Cardiac septum (tissue), 1 donor: ENCODE data around the gene NCEH1. TPM values are rescaled to one million over a fixed set of nuclear protein-coding genes. Genes with fewer than 3 reads are reported as not detected.
A peak's percentile ranks its signal among the peaks of the same experiment; 100 is the strongest.
"Not testable (repeated sequence)": the region's sequence is repeated elsewhere in the genome, so short reads cannot be mapped to it uniquely, and the experiment has no call there.

ENCODE experiments used
- DNase-seq: peaks from one replicate; pipeline ENCODE4 v3.0.0-alpha.2; 2020; ENCODE audit warnings: low spot score
- intact Hi-C: fragments of 100-400 bp; cut with DNase I; formaldehyde crosslinking; loops from one replicate; pipeline ENCODE4 v1.14.0; 2022
- total RNA-seq: library from RNA; stranded (reverse); fragmentation: NEBNext Ultra II Directional; extraction: Animal tissue kit (Norgen Biotek cat#: 25700); gene quantifications from one replicate; pipeline ENCODE4 v1.2.1, GENCODE V29; 2021
- donor health status: DM: no; HTN: no; CAD: no.

The NCEH1 gene
- total RNA-seq, 1 donor from 2014 or later: 18.5 TPM

DNA sequence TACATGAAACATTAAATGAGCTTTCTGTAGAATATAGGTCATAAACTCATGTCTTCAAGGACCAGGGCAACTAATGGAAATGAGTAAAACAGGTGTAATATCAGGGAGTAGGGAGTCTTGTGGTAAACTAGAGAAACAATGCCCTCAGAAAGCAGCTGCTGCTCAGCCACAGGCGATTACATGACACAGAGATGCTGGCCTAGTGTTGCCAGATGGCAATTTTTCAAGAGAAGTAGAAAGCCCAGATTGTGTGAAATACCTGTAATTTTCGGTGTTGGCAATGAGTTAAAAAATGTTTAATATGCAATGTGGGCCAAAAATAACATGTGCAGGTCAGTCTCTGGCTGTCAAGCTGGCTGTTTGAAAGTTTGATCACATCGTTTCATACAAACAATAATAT is 23.4 kb downstream of the NCEH1 start:
- intact Hi-C loops: no loop called here
- DNase-seq: no peak

DNA sequence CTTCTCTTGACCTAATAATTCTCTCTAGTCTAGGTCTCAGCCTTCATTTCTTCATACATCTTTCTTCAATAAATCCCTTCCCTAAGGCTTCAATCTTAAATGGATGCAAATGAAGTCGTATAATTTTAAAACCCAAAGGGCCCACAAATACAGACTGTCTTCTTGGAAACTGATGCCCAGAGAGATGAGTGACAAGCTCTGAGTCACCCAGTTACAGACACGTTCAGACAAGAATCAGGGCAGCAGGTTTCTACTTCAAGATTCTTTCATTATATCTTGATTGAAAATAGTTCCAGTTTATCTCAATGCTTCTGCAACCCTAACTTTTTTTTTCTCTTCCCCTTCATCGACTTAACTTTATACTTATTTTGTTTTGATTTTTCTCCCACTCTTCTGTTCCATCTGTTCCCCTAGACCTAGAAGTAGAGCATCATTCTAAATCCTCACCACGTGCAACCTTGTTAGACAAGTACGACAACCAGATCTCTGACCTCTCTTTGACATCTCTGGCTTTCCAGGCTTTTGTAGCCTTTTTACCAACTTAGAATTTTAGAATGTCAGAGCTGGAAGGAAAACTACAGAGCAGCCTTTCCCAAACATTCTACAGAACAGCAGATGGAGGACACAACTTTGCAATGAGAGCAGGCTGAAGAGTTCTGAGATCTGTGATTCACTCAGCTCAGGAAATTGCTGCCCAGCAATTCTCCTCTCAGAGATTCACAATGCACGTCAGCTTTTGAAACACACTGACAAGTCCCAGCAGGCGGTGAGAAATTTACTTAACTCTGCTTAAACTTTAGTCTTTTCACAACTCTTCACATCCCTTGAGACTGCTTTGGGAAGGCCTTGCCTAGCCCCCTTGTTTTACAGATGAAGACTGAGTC is 25.3 kb downstream of the NCEH1 start:
- intact Hi-C loops: no loop called here
- no peak for DNase-seq

DNA sequence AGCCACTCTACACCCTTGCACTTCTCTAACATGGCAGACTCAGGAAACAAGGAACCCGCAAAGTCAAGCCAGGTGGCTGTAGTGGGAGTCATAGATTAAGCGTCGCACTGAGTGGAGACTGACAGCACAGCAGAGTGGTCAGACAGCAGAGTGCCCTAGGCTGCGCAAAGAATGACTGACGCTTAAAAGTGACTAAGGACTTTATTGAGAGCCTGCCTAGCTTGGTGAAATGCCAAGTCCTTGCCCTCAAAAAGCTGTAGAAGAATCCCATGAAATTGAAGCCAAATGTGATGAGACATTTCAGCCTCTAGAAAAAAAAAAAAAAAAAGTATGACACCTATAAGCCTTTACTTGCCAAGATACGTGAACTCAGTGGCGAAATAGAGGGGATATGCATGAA is 30.2 kb downstream of the NCEH1 start:
- intact Hi-C loops: no loop called here
- no peak for DNase-seq

DNA sequence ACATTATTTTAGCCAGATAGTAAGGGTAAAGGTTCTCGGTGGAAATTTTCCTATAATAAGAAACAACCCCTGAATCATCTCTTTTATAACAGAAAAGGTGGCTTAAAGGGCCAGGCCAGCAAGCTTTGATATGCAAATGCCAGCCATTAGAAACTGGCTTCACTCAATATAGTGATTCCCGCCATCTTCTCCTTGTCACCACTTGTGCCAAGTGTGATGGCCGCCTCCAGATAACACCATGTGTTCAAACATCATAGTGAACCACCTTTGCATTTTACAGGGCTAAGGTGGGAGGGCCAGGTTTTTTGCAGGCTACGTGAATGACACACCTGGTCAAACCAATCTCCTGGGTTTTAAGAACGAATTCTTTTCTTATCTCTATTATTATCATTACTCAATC is 31.3 kb downstream of the NCEH1 start:
- no peak for DNase-seq
- intact Hi-C loops: no loop called here

DNA sequence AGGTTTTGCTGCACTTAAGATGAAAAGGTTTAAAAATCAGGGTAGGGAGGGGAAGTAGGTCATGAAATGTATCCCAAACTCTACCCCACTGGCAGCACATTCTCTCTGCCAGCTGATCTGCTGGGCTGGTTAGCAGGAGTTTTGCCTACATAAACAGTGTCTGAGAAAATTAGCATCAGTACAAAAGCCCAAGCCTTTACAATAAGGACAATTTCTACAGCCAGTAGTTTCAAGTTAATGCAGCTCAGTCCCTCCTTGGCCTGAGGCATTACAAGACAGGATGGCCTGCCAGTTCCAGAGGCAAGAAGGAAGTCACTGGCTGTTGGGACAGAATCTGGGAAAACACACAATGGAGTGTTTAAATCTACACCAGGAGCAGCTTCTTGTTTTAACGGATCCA is 32.8 kb downstream of the NCEH1 start:
- intact Hi-C loops: no loop called here
- no peak for DNase-seq

DNA sequence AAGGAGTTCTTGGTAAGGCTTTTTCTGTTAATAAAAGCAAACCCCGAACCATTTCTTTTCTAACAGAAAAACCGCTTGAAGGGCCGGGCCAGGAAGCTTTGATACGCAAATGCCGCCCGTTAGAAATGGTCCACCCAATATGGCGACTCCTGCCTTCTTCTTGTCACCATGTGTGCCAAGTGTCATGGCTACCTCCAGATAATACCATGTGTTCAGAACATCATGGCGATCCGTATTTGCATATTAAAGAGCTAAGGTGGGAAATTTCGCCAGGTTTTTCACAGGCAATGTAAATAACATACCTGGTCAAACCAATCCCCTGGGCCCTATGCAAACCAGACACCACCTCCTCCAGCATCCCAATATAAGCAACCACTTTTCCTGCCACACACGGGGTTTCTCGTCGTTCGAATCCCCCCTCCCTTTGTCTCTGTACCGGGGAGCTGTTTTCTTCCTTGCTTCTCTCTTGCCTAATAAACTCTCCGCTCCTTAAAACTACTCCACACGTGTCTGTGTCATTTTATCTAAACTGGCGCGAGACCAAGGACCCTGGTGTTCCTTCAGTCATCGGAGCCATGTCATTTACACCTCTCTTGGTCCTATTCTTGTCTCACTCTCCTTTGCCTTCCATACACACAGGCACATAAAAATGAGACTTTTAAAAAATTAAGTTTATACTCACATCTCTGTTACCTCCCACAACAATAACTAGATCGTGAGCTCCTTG is 34.5 kb downstream of the NCEH1 start:
- intact Hi-C loops: no loop called here
- no peak for DNase-seq

DNA sequence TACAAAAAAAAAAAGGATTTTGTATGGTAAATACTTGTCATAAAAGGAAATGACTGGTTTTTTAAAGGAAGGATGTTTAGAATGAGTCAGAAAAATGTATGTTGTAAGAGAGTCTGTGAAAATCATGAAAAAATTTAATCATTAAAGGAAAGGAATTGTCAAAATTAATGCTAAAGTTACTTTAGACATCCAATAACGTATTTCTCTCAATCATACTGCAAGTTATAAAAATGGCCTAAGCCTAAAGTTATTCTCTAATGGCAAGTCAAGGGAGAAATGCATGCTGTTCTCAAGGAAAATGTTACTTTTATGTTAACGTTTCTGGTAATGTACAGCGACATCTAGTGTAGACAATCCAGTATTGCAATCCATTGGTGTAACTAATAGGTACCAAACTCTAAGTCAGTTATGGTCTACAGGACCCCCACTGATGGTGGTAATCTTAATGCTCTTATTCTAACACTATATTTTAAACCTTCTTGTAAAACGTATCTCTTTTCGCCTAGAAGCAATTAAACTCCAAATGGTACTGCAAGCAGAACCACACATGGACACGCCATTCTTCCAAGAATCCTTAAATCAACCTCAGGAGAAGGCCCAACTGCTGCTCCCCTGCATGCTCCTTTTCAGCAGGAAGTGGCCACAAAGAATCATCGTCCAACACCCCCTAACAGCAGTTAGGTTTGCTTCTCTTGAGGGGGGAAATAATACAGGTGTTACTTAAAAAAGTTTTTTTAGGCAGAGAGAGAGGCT is 35.2 kb downstream of the NCEH1 start:
- DNase-seq: no peak
- intact Hi-C loops: no loop called here

DNA sequence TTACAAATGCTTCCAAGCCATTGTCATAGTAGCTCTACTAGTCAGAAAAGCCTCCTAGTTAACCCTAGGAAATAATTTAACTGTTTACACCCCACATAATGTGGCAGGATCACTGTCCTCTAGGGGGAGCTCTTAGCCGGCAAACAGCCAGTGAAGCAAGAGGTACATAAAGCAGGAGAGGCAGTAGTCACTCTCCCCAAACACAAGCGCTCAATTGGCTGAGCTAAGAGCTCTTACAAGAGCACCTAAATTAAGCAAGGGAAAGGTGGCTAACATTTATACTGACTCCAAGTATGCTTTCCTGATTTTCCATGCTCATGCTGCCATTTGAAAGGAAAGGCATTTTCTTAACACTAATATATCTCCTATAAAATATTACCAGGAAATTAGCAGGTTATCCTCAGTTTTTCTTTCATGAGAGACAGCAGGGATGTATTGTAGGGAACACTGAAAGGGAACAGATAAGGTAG is 37.6 kb downstream of the NCEH1 start:
- intact Hi-C loops: loop anchor here (2.0 kb wide), 1 partner anchor 38 kb away; the partner anchor contains the start of gene NCEH1
- DNase-seq: no peak

DNA sequence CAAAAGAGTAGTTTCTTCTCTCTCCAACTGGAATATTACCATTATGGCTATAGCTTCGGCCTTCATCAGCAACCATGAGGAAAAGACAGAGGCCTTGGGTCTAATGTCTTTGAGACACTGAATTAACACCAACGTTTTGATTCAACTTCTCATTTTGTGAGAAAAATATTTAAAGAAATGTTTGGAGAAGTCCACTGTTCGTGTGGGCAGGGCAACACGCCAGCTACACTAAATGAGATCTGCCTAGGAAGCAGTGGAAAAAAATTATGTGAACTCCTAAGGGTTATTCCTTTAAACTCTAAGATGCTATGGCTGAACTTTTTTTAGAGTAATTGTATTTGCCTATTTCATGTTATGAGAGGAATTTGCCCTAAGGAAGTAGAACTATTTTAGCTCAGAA is 41.8 kb downstream of the NCEH1 start:
- no peak for DNase-seq
- intact Hi-C loops: loop anchor here (10.0 kb wide), 1 partner anchor 304 kb away; no protein-coding TSS in a partner anchor

DNA sequence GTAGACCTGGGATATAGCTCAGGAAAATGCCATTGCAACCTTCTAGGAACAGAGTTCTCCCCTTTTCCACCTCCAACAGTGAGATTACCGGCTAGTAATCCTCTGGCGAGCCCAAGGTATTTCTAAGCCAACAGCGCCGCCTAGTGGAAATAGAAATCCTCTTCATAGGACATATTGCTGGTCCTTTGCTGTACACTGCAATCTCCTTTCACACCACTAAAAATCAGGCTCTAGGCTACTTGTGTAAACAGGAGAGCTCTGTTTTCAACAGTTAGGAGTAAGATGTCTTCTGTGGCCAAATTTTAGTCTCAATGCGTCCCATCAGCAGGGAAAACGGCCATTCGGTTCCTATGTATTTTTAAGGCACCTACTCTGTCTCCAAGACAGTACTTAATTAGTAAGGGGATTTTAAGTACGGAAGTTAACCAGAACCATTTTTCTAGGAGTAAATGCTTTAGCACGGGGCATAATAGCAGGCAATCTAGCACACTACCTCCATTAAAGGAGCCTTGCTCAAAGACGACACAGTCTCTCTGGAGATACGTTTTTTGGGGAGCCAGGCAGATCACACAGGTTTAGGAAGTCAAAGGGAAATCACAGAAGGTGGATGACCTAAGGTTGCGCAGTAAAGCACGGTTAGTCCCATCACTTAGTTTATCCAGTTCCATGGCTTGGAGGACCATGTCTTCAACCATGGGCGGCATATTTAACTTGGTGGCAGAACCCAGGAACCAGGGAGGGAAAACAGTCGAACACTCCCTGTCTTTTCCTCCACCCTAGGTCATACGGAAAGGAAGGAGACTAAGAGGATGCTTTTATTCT is 43.8 kb downstream of the NCEH1 start:
- intact Hi-C loops: loop anchor here (2.0 to 10.0 kb wide), 2 partner anchors 178 to 302 kb away; no protein-coding TSS in a partner anchor

DNA sequence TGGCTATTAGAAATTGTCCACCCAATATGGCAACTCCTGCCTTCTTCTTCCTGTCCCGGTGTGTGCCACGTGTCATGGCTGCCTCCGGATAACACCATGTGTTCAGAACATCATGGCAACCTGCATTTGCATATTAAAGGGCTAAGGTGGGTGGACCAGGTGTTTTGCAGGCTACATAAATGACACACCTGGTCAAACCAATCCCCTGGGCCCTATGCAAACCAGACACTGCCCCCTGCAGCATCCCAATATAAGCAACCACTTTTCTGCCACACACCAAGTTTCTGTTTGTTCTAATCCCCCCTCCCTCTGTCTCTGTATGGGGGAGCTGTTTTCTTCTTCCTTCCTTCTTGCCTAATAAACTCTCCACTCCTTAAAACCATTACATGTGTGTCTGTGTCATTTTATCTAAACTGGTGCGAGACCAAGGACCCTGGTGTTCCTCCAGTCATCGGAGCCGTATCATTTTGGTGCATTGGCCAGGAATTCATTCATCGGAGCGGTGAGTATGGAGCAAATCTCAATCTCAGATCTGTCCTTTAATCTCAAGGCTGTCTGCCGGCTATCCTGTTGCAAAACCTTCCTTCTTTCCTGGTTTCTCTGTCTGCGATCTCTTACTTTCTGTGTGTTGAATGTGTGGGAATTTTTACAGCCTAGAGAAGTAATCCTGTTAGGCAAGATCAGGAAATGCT is 44.5 kb downstream of the NCEH1 start:
- DNase-seq: no peak
- intact Hi-C loops: loop anchor here (2.0 to 10.0 kb wide), 2 partner anchors 178 to 302 kb away; no protein-coding TSS in a partner anchor

More for the DNA sequence above, 43.8 kb downstream of the NCEH1 start:
- peak; percentile 82 for DNase-seq

DNA sequence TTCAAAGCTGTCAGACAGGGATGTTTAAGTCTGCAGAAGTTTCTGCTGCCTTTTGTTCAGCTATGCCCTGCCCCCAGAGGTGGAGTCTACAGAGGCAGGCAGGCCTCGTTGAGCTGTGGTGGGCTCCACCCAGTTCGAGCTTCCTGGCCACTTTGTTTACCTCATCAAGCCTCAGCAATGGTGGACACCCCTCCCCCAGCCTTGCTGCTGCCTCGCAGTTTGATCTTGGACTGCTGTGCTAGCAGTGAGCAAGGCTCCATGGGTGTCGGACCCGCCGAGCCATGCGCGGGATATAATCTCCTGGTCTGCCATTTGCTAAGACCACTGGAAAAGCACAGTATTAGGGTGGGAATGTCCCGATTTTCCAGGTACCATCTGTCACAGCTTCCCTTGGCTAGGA is 45.4 kb downstream of the NCEH1 start:
- intact Hi-C loops: loop anchor here (10.0 kb wide), 1 partner anchor 301 kb away; no protein-coding TSS in a partner anchor
- not testable (repeated sequence) for DNase-seq

DNA sequence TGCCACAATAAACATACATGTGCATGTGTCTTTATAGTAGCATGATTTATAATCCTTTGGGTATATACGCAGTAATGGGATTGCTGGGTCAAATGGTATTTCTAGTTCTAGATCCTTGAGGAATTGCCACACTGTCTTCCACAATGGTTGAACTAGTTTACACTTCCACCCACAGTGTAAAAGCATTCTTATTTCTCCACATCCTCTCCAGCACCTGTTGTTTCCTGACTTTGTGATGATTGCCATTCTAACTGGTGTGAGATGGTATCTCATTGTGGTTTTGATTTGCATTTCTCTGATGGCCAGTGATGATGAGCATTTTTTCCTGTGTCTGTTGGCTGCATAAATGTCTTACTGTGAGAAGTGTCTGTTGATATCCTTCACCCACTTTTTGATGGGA is 50.4 kb downstream of the NCEH1 start:
- intact Hi-C loops: loop anchor here (10.0 kb wide), 1 partner anchor 296 kb away; no protein-coding TSS in a partner anchor
- DNase-seq: not testable (repeated sequence)

DNA sequence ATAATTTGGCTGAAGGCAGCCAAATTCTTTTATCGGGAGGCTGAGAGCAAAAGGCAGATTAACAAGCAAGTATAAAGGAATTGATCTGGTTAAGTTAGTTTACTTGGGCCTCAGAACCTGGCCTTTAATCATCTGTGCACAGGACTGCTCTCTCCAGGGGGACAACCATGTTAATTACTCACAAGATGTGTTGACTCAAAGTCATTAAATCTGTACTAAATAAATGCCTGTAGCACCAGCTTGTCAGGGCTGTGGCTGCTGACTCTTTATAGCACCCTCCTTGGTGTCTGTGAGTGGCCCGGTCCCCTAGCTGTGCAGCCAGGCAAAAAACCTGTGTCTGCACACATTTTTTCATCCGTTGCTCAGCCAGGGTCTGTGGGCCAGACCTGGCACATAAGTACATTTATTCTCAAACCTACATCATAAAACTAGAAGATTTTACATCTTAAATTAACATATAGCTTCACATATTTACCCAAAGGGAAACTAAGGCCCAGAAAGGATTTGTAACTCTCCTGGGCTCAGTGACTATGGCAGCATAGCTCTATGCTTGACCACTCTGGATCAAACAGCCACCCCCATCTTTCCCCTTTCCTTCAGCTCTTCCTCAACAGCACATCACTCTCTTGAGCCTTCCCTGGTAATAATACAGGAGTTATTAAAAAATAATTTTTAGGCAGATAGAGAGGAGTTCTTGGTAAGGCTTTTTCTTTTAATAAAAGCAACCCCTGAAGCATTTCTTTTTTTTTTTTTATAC is 51.4 kb downstream of the NCEH1 start:
- DNase-seq: no peak
- intact Hi-C loops: loop anchor here (10.0 kb wide), 1 partner anchor 295 kb away; no protein-coding TSS in a partner anchor

DNA sequence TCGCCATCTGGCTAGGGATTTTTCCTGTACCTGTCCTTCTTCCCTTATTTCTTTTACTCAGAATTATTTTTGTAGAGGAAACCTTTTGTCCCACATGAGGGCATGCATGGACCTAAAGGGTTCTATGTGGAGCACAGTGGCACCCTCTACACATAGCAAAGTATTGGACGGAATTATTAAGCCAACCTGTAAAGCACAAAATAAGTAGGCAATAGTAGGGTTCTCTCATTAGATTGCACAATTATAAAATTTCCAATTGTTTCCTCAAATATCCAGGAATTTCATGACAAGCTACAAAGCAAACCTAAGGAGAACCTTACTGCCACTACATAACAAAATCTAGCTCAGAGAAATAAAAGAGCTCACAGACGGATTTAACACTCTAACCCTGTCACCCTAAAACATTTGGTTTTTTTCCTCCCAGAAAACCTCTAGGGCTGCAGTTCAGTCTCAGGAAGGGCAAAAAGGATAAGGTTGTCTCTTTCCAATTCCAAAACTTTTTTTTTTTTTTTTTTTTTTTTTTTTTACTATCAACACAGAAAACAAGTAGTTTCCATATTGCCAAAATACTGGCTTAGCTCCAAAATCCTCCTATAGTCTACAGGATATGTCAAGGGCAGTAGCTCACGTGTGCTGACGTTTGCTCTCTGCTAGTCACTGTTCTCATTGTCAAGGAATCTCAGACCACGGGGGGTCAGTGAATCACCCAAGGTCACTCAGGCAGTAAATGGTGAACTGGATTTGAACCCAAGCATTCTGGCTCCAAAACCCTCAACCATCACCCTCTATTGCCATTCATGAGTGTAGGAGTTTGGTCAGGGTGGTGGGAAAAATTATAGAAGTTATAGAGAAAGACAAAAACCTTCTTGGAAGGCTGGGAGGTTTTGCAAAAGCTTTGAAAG is 52.3 kb downstream of the NCEH1 start:
- intact Hi-C loops: no loop called here
- no peak for DNase-seq

DNA sequence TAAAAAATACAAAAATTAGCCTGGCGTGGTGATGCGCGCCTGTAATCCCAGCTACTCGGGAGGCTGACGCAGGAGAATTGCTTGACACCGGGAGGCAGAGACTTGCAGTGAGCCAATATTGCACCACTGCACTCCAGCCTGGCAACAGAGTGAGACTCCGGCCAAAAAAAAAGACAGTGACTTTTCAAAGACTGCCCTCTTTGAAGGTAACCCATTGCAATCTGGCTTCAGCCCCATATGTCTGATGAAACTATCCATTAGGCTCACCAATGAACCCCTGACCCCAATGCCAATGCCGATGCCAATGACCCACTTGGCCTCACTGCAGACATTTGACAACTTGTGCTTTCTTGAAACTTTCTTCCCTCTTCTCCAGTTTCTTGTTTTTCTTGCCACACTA is 54.3 kb downstream of the NCEH1 start:
- intact Hi-C loops: no loop called here
- no peak for DNase-seq
